Stimulated activated naive CD8-positive, alpha-beta T cell treated with anti-CD3 and anti-CD28 coated beads, Interleukin-15, amount 100 ng/mL, for 72 hours (primary cell): ENCODE results near the gene CHPF.

Source experiments
- ATAC-seq: fragments of 150-1000 bp; cut with Tn5 transposase; 2 replicates; pipeline ENCODE4 v1.10.0; 2021; ENCODE audit warnings: mild to moderate bottlenecking, moderate library complexity
- DNase-seq, 2 donors: peaks; one replicate each; pipeline ENCODE4 v3.0.0; 2021 to 2022
- H3K27ac Mint-ChIP-seq, 2 donors: one replicate each; pipeline ENCODE4 v1.8.0; 2022; ENCODE audit warnings: mild to moderate bottlenecking in 2 of 2, mixed read lengths in 2 of 2, moderate library complexity in 2 of 2
- H3K27me3 Mint-ChIP-seq: one replicate; pipeline ENCODE4 v1.8.0; 2022; ENCODE audit warnings: mixed read lengths
- H3K4me1 Mint-ChIP-seq: one replicate; pipeline ENCODE4 v1.8.0; 2022; ENCODE audit warnings: mild to moderate bottlenecking, mixed read lengths
- H3K4me3 Mint-ChIP-seq, 2 donors: one replicate each; pipeline ENCODE4 v1.8.0; 2022; ENCODE audit warnings: mild to moderate bottlenecking in 2 of 2, mixed read lengths in 2 of 2, moderate library complexity in 1 of 2
- H3K9me3 Mint-ChIP-seq, 2 donors: one replicate each; pipeline ENCODE4 v1.8.0; 2022; ENCODE audit warnings: mixed read lengths in 2 of 2

CHPF gene

GRCh38 chr2:219545295-219545942, 1.8 kb upstream of the CHPF start:
- Mint-ChIP-seq H3K27me3 (peaks cover 39% of the 10 kb centered on the region), H3K9me3 (no peaks in the 10 kb centered on the region), H3K4me1 (peaks cover 25% of the 10 kb centered on the region), H3K4me3 (no peak overlapping the region), H3K27ac (no peak overlapping the region)
- DNase-seq (no peak), ATAC-seq (no peak)

GRCh38 chr2:219544567-219544966, 958 bp upstream of the CHPF start:
- peaks cover 35% of the 10 kb centered on the region for H3K27me3 Mint-ChIP-seq
- no peak overlapping the region for H3K27ac Mint-ChIP-seq
- peaks cover 25% of the 10 kb centered on the region for H3K4me1 Mint-ChIP-seq
- DNase-seq (no peak), ATAC-seq (no peak)
- no peaks in the 10 kb centered on the region for H3K9me3 Mint-ChIP-seq
- H3K4me3 Mint-ChIP-seq = peak overlapping the region; percentile 79 to 93

- peak overlapping the region; percentile 67 to 77 for H3K27ac Mint-ChIP-seq
- peak; percentile 70 for ATAC-seq
- H3K9me3 Mint-ChIP-seq = no peaks in the 10 kb centered on the region
- H3K4me3 Mint-ChIP-seq = peak overlapping the region; percentile 89 to 93
- peaks cover 25% of the 10 kb centered on the region for H3K4me1 Mint-ChIP-seq
- H3K27me3 Mint-ChIP-seq = peaks cover 23% of the 10 kb centered on the region
- no peak for DNase-seq
Observed at GRCh38 chr2:219542931-219543595, 546 bp downstream of the CHPF start.

- ATAC-seq (peak; percentile 58), DNase-seq (peak; percentile 91 to 93)
- Mint-ChIP-seq H3K27me3 (peaks cover 21% of the 10 kb centered on the region), H3K4me1 (peaks cover 25% of the 10 kb centered on the region), H3K4me3 (peak overlapping the region; percentile 89 to 93), H3K9me3 (no peaks in the 10 kb centered on the region), H3K27ac (no peak overlapping the region)
Observed at GRCh38 chr2:219541611-219542180, 1.9 kb downstream of the CHPF start.

GRCh38 chr2:219540784-219541504, 2.7 kb downstream of the CHPF start:
- ATAC-seq (no peak), DNase-seq (no peak)
- Mint-ChIP-seq H3K27me3 (peaks cover 15% of the 10 kb centered on the region), H3K9me3 (no peaks in the 10 kb centered on the region), H3K4me3 (no peak overlapping the region), H3K27ac (no peak overlapping the region), H3K4me1 (peaks cover 25% of the 10 kb centered on the region)

DNA sequence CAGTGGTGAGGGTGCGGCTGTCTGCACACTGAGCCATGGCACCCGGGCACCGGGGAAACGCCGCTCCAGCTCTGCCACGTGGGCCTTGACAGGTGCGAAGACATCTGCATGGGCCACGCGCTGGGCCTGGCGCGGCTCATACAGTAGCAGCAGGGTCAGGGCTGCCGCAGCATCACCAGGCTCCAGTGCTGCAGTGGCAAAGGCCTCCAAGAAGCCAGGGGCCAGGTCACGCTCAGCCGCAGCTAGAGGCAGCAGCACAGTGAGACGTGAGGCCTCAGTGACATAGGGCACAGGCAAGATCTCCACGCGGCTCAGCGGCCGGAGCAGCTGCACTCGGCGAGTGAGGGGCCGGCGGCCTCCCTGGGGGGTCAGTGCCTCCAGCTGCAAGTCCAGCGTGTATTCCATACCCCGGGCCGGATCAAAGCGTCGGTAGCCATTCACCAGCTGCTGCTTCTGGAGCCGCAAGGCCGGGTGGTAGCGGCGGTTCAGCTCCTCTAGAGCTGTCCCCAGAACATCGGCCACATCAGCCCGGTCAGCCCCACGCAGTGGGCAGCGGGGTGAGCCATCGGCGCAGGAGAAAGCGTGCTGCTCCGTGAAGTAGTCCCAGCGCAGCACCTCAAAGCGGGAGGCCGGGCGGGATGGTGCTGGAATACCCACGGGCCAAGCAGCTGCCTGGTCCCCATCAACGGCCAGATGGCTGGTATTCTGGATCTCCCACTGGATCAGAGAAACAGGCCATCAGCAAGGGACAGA, 3.5 kb downstream of the CHPF start:
- no peak for ATAC-seq

GRCh38 chr2:219538956-219539788, 4.4 kb downstream of the CHPF start:
- no peak overlapping the region for H3K27ac Mint-ChIP-seq
- peaks cover 16% of the 10 kb centered on the region for H3K4me1 Mint-ChIP-seq
- peaks cover 2% of the 10 kb centered on the region for H3K27me3 Mint-ChIP-seq
- DNase-seq (no peak), ATAC-seq (no peak)
- H3K4me3 Mint-ChIP-seq = no peak overlapping the region
- H3K9me3 Mint-ChIP-seq = no peaks in the 10 kb centered on the region

More for the DNA sequence above, 3.5 kb downstream of the CHPF start:
- H3K9me3 Mint-ChIP-seq = no peaks in the 10 kb centered on the region
- peaks cover 25% of the 10 kb centered on the region for H3K4me1 Mint-ChIP-seq
- no peak overlapping the region for H3K27ac Mint-ChIP-seq
- DNase-seq = no peak
- no peak overlapping the region for H3K4me3 Mint-ChIP-seq
- peaks cover 11% of the 10 kb centered on the region for H3K27me3 Mint-ChIP-seq

GRCh38 chr2:219538504-219538951, 5.1 kb downstream of the CHPF start:
- no peak overlapping the region for H3K4me3 Mint-ChIP-seq
- H3K27me3 Mint-ChIP-seq = no peaks in the 10 kb centered on the region
- no peak overlapping the region for H3K27ac Mint-ChIP-seq
- H3K9me3 Mint-ChIP-seq = no peaks in the 10 kb centered on the region
- ATAC-seq (no peak), DNase-seq (no peak)
- H3K4me1 Mint-ChIP-seq = peaks cover 15% of the 10 kb centered on the region

DNA sequence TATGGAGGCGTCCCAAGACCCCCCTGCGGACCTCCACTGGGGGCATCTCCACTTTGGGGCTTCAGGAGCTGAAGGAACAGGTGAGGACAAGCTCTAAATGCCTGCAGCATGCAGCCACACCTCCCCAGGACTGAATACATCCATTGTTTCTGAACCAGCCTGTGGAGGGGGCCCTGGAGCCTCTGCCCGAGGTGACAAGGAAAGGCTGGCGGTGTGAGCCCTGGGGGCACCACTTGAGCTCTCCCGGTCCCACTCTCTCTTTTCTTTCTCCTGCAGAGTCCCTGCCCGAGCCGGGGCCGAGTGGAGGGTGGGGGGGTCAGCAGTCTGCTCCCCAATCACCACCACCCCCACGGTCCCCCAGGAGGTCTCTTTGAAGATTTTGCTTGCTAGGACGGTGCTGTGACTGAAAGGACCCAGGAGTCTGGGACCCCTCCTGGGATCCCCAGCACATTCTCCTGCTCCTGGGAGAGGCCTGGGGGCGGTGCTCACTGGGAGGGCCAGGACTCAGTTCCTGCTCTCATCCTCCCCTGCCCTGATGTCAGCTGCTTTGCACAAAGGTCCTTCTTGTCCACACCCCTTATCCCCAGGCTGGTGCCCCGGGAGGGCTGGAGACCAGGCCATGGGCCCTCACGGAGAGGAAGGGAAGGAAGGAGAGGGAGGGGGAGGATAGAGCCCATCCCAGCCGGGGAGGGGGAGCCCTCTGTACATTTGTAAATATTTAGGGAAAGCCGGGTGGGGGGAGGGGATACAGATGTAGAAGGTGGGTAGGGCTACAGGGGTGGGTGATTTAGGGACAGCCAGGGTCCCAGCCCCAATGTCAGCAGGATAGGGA, 5.7 kb downstream of the CHPF start:
- Mint-ChIP-seq H3K9me3 (no peaks in the 10 kb centered on the region), H3K27me3 (no peaks in the 10 kb centered on the region), H3K27ac (no peak overlapping the region), H3K4me3 (no peak overlapping the region), H3K4me1 (peaks cover 15% of the 10 kb centered on the region)
- no peak for ATAC-seq
- DNase-seq = no peak

GRCh38 chr2:219536967-219537366, 6.6 kb downstream of the CHPF start:
- Mint-ChIP-seq H3K27ac (peak overlapping the region in 1 of 2 donors; percentile 41), H3K4me1 (peaks cover 10% of the 10 kb centered on the region), H3K9me3 (no peaks in the 10 kb centered on the region), H3K4me3 (no peak overlapping the region), H3K27me3 (peaks cover 7% of the 10 kb centered on the region)
- ATAC-seq = no peak
- no peak for DNase-seq

- ATAC-seq = no peak
- peaks cover 4% of the 10 kb centered on the region for H3K4me1 Mint-ChIP-seq
- no peak for DNase-seq
- no peak overlapping the region for H3K27ac Mint-ChIP-seq
- H3K27me3 Mint-ChIP-seq = peaks cover 10% of the 10 kb centered on the region
- H3K4me3 Mint-ChIP-seq = no peak overlapping the region
- H3K9me3 Mint-ChIP-seq = no peaks in the 10 kb centered on the region
Observed at GRCh38 chr2:219536425-219536824, 7.2 kb downstream of the CHPF start.

- ATAC-seq (no peak), DNase-seq (no peak)
- no peak overlapping the region for H3K27ac Mint-ChIP-seq
- no peaks in the 10 kb centered on the region for H3K9me3 Mint-ChIP-seq
- peaks cover 8% of the 10 kb centered on the region for H3K4me1 Mint-ChIP-seq
- H3K27me3 Mint-ChIP-seq = peaks cover 33% of the 10 kb centered on the region
- H3K4me3 Mint-ChIP-seq = no peak overlapping the region
Observed at GRCh38 chr2:219533930-219534661, 9.5 kb downstream of the CHPF start.

- Mint-ChIP-seq H3K4me1 (peaks cover 8% of the 10 kb centered on the region), H3K27me3 (peaks cover 51% of the 10 kb centered on the region), H3K4me3 (no peak overlapping the region), H3K9me3 (no peaks in the 10 kb centered on the region), H3K27ac (no peak overlapping the region)
- no peak for DNase-seq
- ATAC-seq = no peak
Observed at GRCh38 chr2:219532378-219532649, 11.3 kb downstream of the CHPF start.
